NCI-H526 (cell line): ENCODE data around the gene BBS7.

Source experiments
- DNase-seq, 2 experiments: peaks; one replicate each; lab custom pipeline; 2025; lab: John Stamatoyannopoulos, UW

Gene BBS7, protein sequence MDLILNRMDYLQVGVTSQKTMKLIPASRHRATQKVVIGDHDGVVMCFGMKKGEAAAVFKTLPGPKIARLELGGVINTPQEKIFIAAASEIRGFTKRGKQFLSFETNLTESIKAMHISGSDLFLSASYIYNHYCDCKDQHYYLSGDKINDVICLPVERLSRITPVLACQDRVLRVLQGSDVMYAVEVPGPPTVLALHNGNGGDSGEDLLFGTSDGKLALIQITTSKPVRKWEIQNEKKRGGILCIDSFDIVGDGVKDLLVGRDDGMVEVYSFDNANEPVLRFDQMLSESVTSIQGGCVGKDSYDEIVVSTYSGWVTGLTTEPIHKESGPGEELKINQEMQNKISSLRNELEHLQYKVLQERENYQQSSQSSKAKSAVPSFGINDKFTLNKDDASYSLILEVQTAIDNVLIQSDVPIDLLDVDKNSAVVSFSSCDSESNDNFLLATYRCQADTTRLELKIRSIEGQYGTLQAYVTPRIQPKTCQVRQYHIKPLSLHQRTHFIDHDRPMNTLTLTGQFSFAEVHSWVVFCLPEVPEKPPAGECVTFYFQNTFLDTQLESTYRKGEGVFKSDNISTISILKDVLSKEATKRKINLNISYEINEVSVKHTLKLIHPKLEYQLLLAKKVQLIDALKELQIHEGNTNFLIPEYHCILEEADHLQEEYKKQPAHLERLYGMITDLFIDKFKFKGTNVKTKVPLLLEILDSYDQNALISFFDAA

DNA sequence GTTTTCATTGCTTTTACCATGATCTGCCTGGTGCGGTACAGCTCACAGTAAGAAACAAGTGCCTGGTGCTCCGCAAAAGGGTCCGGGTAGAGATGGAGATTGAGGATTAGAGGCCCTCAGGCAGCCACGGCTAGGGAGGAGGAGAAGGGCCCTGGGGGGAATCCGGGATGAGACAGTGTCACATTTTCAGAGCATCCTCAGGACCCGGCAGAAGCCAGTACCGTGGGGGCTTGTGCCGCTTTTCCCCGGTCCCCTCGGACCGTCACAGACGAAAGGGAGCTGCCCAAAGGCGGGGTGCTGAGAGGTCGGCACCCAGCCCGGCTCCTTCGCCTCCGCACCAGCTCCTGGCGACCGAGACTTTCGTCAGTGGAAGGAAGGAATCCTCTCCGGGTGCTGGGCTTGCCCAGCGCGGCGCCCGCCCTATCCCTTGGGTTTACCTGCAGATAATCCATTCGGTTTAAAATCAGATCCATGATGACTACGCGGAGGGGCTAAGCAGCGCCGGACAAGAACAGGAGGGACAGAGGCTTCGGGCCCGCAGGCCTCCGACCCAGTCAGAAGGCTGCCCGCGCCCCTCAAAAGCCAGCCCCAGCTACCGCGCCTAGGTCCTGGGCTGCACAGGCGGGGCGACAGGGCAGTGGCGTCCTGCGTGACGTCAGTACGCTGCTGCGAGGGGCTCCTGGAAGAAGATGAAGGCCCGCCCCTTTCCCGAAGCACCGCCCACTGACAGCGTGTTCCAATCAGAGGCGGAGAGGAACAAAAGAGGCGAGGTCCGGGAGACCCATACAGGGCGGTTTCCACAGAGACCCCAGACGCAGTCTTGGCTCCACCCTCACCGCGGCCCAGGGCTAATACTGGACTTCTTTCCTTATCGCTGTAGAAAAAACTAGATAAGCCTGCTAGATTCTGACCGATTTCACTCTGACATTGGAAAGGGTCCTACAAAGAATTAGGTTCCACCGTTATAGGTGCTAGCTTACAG lies at the start of gene BBS7:
Gene BBS7, minus strand, starts transcription at position 634 of the 982 bp plus-strand sequence. Its CDS starts 161 bp downstream, at position 473.
- peak; percentile 96 to 98 for DNase-seq

DNA sequence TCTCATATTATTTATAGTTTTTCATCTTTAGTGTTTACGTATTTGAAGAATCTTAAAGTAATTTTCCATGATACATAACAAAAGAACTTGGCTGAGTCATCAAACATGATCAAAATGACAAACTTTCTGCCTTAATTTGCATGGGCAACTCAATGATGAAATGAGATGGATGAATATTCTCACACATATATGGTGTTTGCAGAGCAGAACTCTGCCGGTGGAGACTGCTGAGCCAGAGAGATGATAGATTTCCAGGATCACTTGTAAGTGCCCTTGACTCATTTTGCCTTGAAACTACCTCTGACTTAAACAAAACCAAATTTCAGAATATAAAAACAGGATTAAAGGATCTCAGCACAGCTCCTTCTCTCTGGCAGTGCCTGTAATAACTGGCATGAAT lies 43.4 kb upstream of the BBS7 start:
- DNase-seq, result no peak

DNA sequence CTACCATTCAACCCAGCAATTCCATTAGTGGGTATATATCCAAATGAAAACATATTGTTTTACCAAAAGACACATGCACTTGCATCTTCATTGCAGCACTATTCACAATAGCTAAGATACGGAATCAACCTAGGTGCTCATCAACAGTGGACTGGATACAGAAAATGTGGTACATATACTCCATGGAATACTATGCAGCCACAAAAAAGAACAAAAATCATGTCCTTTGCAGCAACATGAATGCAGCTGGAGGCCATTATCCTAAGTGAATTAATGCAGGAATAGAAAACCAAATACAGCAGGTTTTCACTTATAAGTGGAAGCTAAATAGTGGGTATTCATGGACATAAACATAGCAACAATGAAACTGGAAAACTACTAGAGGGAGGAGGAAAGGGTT lies 38.1 kb upstream of the BBS7 start:
- no peak for DNase-seq

DNA sequence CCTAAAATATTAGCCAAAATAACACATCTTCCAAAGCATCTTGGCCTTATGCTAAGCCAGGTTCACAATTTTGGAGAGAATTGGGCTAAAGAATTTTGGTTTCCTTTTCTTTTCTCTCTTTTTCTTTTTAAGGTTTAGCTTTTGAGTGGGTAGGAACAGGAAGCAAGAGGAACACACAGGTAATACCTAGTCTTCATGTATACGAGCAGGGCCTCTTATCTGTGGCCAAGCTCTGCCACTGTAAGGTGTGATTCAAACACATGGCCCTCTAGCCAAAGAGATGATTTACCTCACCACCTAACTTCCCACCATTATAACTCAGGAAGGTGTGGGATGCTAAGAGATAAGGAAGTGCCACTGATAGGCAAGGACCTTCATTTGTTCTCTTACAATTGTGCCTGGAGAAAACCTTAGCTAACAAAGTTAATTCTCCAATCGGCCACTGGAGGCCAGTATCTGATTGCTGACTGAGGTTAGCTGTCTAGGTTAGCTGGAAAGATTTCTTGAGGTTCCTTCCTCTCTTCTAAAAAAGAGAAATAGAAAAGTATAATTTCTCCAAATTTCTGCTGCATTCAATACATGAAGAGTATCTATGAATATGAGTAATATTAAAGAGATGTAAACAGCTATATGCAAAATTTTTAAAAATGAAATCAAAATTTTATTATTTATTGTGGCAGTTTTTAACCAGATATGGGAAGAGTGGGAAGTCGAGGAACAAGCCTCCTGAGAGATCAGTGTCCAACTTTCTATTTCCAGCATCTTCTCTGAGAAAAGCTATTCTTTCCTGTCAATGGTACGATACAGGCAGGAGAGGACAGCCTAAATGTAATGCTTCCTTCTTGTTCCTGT lies 30.1 kb upstream of the BBS7 start:
- peak; percentile 5 to 67 for DNase-seq

DNA sequence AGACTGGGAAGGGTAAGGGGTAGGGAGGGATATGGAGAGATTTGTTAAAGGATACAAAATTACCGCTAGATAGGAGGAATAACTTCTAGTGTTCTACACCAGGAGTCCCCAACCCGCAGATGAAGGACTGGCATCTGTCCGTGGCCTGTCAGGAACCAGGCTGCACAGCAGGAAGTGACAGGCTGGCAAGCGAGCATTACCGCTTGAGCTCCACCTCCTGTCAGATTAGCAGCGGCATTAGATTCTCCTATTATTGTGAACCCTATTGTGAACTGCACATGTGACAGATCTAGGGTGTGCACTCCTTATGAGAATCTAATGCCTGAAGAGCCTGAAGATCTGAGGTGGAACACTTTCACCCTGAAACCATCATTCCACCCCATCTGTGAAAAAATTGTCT lies 27.9 kb upstream of the BBS7 start:
- DNase-seq, result peak in 1 of 2 experiments; percentile 2

DNA sequence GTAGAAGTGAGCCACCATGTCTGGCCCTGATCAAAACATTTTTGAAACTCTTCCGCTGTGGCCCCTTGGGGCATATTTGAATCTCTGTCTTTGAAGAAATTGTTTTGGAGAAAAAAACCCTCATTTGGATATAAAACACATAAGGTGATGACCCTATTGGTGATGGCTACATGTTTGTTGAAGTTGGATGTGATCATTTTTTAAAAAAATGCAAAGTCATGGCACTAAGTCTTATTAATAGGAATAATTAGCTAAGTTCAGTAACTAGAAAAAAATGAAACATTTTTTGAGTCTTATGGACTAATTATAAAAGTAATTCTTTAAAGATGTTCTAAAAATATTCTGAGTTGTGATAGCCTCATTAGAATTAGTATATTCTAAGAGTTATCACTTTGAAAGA lies 17.9 kb upstream of the BBS7 start:
- no peak for DNase-seq

DNA sequence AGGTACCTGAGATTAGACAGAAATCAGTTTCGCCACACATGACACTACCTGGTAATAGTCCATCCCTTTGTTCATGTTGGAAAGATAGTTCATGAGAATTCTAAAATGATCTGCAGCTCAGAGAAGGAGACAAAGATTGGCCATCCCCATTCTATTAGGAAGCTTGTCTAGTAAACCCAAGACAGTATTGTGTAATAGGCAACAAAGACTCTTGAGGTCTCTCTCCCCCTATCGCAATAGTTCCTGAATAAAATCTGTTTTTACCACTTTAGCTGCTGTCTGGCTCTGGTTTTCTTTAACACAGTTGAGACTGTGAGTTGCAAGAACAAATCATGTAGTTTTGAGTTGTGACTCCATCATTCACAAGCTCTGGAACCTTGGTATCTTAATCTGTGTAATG lies 14.8 kb upstream of the BBS7 start:
- DNase-seq, result no peak

DNA sequence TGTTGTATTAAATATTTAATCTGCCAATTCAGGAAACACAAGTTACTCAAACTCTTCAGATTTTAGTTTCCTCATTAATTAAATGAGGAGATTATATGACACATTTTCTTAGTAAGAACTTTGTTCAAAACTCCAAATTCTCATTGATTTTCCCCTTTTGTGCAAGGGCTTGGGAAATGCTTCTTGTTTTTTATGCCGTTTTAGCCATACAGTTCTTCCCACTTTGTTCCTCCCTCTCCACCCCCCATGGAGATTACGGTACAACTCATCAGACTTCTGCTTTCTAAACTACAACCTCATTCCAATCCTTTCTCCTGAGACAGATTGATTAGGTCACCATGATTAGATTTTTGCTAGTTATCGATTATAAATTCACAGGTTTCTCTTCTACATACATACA lies 10.9 kb upstream of the BBS7 start:
- DNase-seq, result no peak

DNA sequence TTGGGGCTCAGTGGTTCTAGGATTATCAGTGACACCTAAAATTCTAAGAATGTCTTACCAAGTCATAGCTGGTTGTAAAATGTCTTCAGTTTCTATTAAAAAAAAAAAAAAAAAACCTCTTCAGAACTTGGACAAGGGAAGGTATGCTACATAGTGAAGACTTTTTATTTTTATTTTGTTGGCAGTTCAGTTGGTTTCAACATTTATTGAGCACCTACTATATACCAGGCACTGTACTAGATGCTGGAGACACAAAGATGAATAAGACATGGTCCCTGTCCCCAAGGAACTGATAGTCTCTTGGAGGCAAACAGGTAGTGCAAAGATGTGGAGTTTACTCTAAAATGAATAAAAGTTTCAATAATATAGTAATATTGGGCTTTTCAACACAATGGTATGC lies 8.9 kb upstream of the BBS7 start:
- no peak for DNase-seq

DNA sequence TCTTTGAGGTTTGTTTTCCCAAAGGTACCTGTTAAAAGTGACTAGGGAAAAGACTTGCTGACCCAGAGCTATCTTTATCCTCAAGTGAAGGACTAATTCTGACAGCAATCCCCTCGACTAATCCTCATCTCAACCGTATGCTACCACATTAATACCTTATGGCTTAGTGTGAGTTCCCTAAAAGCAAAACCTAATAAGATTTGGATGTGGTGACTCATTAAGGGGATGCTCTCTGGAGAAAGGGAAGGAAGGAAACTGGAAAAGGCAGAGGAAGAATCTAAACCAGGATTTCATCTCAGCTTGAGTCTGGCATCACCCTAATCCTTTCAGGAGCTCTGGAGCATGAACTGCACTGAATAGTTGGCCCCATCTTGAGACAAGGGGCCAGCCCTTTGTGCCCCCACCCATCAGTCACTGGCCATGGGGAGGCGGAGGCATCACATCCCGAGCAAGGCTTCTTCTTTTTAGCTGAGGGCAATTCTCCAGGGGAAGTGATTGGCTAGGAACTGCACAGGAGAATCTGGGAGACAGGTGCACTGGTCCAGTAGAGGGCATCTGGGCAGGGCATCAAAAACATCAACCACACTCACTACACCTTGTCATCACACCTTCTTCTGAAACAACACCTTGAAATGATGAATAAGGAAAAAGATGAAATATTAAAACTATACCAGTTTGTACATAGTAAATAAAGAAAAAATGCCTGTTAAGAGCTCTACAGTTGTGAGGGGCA lies 6.9 kb upstream of the BBS7 start:
- no peak for DNase-seq

DNA sequence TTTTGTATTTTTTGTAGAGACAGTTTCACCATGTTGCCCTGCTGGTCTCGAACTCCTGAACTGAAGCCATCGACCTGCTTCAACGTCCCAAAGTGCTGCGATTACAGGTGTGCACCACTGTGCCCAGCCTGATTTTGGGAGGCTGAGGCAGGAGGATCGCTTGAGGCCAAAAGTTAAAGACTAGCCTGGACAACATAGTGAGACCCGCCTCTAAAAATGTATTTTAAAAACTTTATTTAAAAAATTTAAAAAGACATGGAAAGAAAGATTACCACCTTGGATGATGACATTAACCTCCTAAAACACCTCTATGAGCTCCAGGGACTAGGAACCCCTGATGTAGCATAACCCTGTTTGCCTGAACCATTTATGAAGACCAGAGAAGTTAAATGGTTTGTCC lies 5.8 kb upstream of the BBS7 start:
- DNase-seq, result no peak

DNA sequence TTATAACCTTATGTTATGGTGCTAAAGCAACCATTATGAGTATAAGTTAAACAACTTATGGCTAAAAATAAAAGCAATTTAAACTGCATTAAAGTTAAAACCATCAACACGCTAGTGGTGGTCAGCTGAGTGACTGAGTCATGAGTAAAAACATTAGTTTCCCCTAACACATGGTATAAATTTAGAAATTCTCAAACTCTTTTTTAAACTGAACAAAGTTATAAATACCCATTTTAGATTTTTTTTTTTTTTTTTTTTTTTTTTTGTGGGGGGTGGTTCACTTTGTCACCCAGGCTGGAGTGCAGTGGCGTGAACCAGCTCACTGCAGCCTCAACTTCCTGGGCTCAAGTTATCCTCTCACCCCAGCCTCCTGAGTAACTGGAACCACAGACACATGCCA lies 5.4 kb upstream of the BBS7 start:
- no peak for DNase-seq

DNA sequence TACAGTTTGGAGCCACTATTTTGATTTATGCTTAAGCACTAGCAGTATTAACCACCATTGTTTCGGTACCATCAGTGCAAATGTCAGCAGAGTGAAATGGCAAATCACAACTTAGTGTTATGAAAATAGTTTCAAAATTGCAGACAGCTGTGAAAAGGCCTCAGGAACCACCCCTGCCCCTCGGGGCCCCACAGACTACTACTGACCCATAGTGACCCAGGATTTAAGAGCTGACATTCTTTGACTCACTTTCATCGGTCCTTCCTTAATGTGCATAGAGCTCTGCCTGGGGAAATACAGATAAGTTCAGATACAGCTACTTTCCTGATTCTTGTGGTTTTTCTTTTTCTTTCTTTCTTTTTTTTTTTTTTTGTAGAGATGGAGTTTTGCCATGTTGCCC lies 3.3 kb upstream of the BBS7 start:
- DNase-seq, result no peak

DNA sequence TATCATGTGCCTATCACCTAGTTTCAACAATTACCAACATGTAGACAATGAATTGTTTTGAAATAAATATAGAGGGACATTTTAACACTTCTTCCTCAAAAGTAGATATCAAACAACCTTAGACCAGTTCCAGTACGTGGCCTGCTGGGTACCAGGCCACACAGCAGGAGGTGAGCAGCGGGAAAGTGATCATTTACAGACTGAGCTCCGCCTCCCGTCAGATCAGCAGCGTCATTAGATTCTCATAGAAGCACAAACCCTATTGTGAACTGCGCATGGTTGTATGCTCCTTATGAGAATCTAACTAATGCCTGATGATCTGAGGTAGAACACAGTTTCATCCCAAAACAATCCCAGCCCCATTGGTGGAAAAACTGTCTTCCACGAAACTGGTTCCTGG lies 6.5 kb downstream of the BBS7 start:
- DNase-seq, result no peak

DNA sequence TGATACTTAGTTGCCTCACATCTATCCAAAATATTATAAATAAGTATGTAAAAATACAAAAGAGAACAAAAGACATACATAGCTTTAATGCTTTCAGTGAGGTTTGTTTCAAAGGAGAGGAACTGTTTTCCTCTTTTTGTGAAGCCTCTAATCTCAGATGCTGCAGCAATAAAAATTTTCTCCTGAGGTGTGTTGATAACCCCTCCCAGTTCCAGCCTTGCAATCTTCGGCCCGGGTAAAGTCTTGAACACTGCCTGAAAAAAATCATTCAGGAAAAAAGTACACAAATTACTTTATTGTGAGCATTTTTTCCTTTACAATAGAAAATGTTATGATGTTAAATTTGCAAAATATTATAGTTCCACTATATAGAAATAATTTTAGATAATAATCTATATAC lies 8.8 kb downstream of the BBS7 start:
- no peak for DNase-seq

DNA sequence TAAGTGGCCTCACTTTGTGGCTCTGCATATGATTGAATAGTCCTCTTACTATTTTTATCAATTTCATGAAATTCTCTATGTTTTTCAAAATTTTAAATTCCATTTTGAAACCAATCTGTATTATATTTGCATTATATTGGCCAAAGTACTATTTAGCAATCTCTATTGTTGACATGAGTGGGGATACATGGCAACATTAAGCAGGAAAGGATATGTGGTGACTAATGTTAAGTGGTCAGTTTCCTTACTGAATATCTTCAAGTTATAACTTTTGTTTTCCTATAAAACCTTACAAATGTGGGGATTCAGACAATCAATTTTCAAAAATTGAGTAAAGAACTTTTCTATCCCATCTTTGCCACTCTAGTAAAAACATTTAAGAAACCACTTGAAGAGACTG lies 10.2 kb downstream of the BBS7 start:
- DNase-seq, result no peak

DNA sequence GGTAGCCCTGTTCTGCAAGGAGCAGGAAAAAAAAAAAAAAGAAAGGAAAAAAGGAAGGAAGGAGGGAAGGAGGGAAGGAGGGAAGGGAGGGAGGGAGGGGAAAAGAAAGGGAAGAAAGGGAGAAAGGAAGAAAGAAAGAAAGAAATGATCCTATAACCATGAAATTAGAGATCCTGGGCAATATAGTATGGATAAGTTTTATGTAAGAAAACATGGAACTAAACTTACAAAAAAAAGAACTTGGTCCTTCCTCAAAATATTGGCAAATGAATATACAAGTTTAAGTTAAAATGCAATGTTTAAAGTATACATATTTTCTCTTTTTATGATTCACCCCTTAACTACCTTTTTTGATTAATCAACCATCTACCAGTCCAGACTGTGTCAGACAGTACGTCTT lies 18.9 kb downstream of the BBS7 start:
- no peak for DNase-seq

DNA sequence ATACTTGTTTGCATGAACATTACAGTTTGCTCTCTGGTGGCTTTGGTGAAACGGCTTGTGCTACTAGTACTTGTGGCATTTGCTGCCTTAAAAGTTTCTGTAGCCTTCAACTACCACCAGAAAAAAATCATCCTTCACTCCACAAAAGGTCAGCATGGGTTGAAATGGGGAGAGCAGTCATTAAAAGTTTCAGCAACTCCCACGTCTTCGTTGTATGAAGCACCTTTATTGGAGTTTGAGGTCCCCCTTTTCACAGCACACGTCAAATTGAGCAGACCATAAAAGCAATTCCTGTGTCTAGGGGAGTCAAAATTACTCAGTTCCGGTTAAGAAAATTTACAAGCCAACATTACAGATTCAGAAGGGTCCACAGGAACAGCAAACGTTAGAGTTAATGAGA lies 23.6 kb downstream of the BBS7 start:
- no peak for DNase-seq

DNA sequence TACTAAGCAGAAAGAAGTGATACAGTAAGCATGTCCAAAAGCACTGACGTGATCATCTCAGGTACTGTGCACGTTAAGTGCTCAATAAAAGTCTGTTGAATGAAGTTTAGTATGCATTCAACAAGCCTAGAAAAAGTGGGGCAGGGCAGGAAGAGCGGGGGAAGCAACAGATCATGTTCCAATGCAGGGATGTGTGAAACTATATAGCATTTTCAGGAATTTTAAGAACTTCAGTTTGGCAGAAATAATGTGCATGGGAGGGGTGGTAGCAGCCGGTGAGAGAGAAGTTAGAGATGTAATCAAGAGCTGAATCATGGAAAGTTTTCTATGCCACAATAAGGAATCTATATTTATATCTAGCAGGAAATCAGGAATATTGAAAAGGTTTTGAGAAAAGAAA lies 27.4 kb downstream of the BBS7 start:
- no peak for DNase-seq

DNA sequence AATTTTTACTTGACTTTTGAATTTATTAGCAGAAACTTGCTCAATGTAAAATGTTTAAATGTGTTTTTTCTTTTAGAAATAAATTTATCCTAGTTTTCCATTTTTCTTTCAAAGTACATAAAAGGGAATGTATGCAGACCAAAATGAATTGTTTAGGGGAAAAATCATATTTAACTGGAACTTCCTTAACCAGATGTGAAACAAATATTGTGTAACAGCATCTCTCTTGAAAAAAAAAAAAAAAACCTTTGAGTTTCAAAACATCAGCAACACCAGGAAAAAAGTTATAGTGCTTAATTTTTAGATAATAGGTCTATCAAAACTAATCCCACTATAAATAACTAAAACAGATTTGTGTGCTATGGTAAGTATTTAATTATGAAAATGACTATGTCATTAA lies 32.1 kb downstream of the BBS7 start:
- DNase-seq, result no peak

DNA sequence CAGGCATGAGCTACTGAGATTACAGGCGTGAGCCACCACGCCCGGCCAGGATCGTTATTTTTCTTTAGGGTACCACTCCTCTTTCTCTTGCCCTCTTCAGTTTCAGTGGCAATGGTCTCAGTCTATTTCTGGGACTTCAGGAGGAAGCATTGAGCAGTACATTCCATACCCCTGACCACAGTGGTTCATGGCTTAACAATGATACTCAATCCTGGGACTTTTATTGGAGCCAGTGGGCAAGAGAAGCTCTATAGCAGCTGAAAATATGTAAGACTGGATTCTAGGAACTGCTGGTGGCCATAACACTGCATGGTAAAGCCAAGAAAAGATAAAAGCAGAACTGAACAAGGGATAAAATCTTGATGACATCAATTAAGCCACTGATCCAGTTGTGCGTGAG lies 40.8 kb downstream of the BBS7 start:
- no peak for DNase-seq
